HG02588 (cell line): ENCODE results near the gene RASA2.
"Not testable (repeated sequence)": the region's sequence is repeated elsewhere in the genome, so short reads cannot be mapped to it uniquely, and the experiment has no call there.

ENCODE experiments used
- ATAC-seq: cut with Tn5 transposase; IDR thresholded peaks from one replicate; pipeline ENCODE4 v1.9.1; 2021; ENCODE audit warnings: mild to moderate bottlenecking, moderate library complexity; ENCODE audit not compliant: unreplicated experiment

RASA2 gene

GRCh38 chr3:141532609-141533008, 45.8 kb downstream of the RASA2 start:
- ATAC-seq, result no peak

GRCh38 chr3:141536017-141536416, 49.2 kb downstream of the RASA2 start:
- ATAC-seq, result not testable (repeated sequence)

- ATAC-seq, result no peak
Observed at GRCh38 chr3:141537856-141538255, 51.0 kb downstream of the RASA2 start.

- ATAC-seq, result no peak
Observed at GRCh38 chr3:141538568-141539240, 51.9 kb downstream of the RASA2 start.

GRCh38 chr3:141539431-141540187, 52.8 kb downstream of the RASA2 start:
- no peak for ATAC-seq

- ATAC-seq, result no peak
Observed at GRCh38 chr3:141540531-141540930, 53.7 kb downstream of the RASA2 start.

GRCh38 chr3:141542202-141542969, 55.6 kb downstream of the RASA2 start:
- no peak for ATAC-seq

- ATAC-seq, result no peak
Observed at GRCh38 chr3:141542989-141543388, 56.2 kb downstream of the RASA2 start.

- no peak for ATAC-seq
Observed at GRCh38 chr3:141544697-141545096, 57.9 kb downstream of the RASA2 start.

- ATAC-seq, result no peak
Observed at GRCh38 chr3:141546081-141546480, 59.3 kb downstream of the RASA2 start.

GRCh38 chr3:141546586-141546985, 59.8 kb downstream of the RASA2 start:
- no peak for ATAC-seq

GRCh38 chr3:141547791-141548190, 61.0 kb downstream of the RASA2 start:
- ATAC-seq, result no peak

GRCh38 chr3:141550926-141551665, 64.3 kb downstream of the RASA2 start:
- no peak for ATAC-seq

GRCh38 chr3:141552440-141552991, 65.7 kb downstream of the RASA2 start:
- ATAC-seq, result no peak

GRCh38 chr3:141553055-141553454, 66.2 kb downstream of the RASA2 start:
- ATAC-seq, result no peak

GRCh38 chr3:141556034-141556433, 69.2 kb downstream of the RASA2 start:
- no peak for ATAC-seq

GRCh38 chr3:141557961-141558706, 71.3 kb downstream of the RASA2 start:
- ATAC-seq, result no peak

- ATAC-seq, result no peak
Observed at GRCh38 chr3:141561426-141562034, 74.7 kb downstream of the RASA2 start.

- no peak for ATAC-seq
Observed at GRCh38 chr3:141564241-141564640, 77.4 kb downstream of the RASA2 start.

- no peak for ATAC-seq
Observed at GRCh38 chr3:141570068-141570467, 83.2 kb downstream of the RASA2 start.
